Activated effector memory CD4-positive, alpha-beta T cell treated with anti-CD3 and anti-CD28 coated beads, Interleukin-2, amount 50 U/mL, for 16 hours (primary cell): ENCODE measurements around the gene ATF7.

Experiments used
- DNase-seq: peaks from one replicate; pipeline ENCODE4 v3.0.0-alpha.2; 2020

ATF7 gene

DNA sequence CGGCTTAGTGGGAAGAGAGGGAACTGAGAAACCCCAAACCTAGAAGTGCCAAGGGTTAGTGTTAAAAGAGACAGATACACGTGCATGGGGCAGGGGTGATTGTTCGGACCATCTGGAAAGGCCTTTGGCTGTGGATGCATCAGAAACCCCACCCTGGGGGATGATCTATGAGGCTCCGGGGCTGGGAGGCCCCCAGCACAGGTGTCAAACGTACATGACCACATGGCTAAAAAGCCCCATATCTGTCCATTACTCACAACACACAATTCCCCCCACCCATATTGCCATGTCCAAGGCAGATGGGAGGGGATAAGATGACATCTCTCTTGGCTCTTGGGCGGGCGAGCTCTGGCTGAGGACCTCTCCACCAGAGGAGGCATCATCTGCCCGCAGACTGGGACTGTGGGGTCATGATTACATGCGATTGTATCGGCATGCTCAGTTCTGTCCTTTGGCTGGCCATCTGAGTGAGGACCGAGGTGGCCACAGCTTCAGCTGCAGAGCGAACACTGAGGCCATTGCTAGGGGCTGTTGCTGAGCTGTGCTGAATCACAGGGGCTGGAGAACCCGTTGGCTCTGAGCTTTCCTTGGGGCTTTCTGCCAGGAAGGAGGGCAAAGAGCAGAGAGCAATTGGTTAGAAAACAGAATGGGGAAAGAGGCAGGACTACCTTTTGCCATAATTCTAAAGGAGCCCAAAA, 109.3 kb downstream of the ATF7 start:
- DNase-seq: peak; percentile 55

DNA sequence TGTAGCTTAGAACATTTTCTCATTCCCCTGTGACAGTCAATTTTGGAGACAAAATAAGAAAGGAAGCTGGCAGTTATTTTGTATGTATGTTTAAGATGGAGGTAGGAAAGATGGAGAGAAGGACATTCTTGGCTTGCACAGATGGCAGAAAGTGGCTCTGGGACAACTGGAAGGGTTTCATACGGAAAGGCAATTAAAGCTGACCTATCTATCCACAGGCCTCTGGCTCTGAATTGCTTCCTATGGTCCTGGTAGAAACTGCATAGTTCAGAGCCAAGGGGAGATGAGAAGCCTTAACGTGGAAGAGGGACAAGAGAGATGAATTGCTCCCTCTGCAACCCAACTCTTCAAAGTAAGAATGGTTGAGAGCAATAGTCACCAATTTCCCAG, 110.9 kb downstream of the ATF7 start:
- DNase-seq: no peak

DNA sequence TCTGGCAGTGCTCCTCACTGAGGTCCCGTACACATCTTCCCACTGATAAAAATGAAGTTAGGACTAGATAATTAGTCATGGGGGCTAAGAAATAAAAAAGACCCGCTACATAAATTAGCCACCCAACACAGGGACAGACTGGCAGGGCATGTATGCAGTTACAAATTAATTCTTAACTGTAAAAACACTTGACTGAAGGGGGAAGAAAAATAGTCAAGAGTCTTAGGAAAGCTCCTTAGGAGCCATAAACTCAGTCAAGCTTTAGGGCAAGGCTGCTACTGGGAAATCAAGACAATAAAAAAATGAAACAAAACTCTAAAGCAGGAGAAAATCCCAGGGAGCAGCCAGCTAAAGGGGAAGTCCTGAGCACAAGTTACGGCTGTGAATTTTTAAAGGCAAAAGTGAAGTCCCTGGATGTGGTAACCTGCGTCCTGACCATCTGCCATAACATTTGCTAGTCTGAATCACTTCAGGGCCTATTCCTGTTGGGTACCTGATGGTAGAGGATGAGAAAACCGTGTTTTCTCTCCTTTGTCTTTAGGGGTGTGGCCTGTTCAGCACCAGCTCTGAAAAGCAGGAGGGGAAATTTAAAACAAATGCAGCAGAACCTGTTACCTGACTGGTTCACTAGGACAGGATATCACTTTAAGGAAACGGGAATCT, 111.4 kb downstream of the ATF7 start:
- no peak for DNase-seq

DNA sequence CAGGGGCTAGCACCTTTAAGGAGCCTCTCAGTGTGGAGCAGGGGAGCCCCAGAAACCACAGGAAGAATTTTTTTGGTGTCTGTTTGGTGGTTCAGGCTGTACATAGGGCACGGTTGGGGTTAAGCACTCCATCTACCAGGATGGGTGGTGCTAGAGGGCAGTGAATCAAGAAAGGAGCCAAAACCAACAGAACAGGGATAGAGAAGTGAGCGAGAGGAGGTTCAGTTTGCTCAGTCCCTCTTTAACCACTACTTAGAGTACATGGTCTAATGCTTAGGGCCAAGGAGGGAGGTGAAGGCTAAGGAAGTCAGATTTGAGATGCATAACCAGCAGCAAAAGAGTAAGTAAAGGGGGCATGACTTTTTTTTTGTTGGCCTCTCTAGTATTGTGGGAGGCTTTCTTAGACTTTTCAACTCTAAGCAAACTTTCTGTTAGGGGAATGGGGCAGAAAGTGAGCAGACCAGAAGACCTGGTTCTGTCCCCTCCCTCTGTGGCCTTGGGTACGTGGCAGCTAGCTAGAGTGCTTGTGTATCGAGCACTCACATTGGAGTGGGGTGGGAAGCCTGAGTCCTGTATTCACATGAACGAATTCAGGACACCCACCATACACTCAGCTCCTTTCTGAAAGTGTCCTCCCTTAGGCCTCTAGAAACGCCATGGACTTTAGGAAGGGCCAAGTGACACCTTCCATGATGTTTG, 112.3 kb downstream of the ATF7 start:
- DNase-seq: no peak

DNA sequence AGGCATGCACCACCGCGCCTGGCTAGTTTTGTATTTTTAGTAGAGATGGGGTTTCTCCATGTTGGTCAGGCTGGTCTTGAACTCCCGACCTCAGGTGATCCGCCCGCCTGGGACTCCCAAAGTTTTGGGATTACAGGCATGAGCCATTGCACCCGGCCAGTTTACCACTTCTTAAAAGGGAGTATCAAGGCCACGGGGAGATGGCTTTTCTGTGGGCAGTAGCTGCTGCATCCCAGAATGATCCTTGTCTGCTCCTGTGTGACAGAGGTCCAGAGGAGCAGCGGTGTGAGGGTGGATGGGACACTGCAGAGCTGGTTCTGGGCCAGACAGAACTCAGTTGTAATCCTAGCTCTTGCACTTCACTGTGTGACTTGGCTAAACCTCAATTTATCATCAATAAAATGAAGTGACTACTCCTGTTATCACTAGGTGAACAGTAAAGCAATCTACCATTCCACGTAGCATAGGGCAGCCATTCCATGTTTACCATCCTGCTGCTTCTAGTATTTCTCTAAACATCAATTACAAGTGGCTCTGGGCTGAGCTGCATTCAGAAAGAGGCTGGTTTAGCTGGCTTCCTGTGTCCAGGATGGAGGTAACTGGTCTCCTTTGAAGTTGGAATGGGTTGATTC, 115.9 kb downstream of the ATF7 start:
- DNase-seq: peak; percentile 52

DNA sequence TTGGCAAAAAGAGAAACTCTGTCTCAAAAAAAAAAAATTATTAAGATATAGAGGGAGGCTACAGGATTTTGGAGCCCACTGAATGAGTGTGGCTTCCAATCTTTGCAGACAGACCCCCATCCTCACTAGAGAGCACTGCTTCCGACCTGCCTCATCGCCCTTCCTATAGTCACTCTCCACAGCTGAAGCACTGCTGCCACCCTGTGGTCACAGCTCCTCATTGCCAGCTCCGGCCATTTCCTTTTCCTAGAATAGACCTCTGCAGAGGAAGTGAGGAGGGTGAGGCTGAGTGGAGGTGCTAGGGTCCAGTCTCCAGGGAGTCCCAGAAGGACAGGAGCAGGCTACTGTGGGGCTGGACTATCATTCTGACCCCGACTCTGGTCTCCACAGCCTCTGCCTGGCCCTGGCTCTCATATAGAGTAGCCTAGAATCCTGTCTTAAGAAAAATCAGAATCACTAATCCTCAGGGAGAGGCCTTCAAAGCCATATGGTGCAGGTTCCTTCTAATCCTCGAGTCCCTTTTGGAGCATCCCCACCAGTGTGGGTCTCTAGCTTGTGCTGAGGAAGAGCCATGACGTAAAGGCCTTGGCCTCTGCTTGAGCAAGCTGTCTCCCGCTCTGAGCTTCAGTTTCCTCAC, 117.5 kb downstream of the ATF7 start:
- DNase-seq: peak; percentile 92

DNA sequence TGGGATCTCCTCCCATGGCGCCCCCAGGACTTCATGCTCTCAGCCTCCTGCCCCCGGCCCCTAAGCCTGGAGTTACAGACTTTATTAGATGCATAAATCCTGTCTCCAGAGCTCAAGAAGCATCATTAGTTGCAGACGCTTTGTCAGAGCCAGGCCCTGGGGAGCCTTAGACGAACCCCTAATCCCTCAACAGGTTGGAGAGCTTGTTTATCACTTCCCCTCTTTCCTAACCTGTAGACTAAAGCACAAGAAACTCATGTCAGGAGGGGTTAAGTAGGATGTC, 118.6 kb downstream of the ATF7 start:
- DNase-seq: no peak

DNA sequence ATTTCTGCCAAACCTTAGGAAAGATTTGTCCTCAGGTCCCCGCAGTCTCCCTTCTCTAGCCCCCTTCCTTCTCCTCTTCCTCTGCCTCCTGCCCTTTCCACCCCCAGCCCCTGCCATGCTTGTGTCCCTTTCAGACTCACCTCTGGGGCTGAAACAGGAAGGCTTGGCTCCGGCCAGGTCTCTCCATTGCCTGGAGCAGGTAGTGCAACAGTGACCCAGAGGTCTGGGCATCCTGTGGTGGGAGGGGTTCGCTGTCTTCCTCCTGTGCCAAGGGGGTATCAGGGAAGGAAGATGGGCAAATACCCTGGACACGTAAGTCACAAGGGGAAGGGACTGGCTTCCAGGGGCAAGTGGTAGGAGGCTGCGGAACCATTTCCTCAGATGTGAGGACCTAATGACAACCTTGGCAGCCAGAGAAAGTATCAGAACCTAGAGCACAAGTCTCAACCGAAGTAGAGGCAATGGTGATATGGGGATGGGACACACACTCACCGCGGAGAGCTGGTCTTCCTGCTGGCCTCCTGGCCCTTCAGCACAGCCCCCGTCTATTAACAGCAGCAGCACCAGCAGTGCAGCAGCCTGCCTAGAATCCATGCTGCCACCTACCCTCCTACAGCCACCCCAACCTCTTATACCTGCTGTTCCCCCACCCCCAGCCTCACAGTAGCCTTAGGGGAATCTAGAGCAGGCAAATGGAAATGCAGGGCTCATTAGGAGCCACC, 119.1 kb downstream of the ATF7 start, which contains the start of gene NPFF:
Gene NPFF (minus strand): TSS at position 604 of the 722 bp plus-strand sequence. CDS start 10 bp downstream, at position 594.
- DNase-seq: peak; percentile 59

DNA sequence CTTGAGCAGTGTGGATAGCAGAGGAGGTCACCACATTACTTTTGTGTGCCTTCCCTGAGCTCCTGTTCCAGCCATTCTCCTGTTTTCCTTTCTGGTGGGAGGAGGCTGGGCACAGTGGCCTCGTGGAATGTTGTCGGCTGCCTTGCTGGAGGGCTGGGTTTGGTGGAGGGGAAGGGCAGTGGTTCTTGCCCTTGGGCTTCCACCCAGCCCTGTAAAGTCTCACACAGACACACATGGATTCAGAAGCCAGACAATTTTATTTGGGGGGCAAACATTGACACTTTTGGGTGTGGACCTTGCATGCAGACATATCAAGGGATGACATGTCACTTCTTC, 119.8 kb downstream of the ATF7 start:
- DNase-seq: peak; percentile 21

DNA sequence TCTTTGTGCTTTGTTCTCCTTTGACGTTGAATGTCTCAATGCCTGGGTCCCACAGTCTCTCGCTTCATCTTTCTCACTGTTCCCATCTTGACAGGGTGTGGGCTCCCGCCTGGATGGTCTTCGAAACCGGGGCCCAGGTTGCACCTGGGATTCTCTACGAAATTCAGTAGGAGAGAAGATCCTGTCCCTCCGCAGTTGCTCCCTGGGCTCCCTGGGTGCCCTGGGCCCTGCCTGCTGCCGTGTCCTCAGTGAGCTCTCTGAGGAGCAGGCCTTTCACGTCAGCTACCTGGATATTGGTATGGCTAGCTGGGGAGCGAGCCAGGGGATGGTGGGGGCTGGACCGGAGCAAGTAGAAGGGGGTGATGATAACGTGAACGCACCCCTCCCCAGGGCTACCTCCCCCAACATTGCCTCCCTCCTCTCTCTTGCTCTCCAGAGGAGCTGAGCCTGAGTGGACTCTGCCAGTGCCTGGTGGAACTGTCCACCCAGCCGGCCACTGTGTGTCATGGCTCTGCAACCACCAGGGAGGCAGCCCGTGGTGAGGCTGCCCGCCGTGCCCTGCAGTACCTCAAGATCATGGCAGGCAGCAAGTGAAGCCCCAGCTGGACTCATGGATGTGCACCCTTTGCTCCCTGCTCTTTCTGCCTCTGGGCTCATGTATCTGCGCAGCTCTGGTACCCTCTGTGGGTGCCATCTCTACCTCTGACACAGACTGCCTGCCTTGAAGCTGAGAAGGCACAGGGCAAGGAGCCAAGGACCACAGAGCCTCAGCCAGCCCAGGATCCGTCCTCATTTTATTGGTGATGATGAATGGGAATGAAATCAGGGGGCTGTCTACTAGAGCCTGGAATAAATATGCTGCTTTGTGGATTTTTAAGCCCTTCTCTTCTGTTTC, 120.4 kb downstream of the ATF7 start:
- peak; percentile 57 for DNase-seq

DNA sequence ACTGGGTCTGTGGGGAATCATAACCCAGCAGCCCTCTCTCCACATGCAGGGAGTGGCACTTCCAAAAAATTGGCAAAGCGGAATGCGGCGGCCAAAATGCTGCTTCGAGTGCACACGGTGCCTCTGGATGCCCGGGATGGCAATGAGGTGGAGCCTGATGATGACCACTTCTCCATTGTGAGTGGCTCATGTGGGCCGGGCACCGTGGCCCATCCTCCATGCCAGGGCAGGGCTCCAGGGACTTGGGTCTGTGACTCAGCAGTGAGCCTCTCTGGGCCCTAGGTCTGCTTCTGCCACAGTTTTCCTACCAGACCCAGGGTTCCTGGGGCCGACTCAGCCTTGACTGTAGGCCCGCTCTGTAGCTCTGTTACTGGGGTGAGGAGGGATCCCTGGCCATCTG, 121.1 kb downstream of the ATF7 start:
- peak; percentile 57 for DNase-seq

DNA sequence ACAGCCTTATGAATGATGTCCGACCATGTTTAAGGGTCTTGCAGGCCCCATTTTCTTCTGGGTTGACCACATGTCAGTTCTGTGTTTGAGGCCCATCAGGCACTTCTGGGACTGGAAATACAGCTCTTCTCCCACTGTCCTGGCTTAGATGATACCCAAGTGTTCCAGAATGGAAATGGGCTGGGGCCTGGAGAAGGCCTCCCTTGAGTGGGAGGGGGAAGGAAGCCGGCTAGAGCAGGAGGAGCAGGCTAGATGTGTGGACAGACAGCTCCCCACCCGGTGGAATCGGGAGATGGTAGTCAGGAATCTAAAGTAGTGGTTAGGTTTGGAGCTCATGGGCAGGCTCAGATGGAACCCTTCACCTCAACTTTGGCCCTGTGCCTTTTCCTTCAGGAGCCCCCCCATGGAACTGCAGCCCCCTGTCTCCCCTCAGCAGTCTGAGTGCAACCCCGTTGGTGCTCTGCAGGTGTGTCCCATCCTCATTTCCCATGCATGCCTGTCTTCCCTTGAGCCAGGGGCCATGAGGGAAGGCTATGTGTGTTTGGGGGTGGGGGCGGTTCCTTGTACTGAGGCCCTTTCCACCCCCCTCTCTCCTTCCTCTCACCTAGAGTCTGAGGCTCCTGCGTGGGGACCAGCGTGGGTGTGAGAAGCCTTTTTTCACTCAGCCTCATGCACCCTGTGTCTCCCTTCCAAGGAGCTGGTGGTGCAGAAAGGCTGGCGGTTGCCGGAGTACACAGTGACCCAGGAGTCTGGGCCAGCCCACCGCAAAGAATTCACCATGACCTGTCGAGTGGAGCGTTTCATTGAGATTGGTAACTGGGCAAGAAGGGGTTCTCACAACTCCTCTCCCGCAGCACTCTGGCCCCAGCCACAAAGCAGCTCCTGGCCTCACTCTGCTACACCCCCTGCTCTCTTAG, 121.9 kb downstream of the ATF7 start:
- DNase-seq: peak; percentile 60

DNA sequence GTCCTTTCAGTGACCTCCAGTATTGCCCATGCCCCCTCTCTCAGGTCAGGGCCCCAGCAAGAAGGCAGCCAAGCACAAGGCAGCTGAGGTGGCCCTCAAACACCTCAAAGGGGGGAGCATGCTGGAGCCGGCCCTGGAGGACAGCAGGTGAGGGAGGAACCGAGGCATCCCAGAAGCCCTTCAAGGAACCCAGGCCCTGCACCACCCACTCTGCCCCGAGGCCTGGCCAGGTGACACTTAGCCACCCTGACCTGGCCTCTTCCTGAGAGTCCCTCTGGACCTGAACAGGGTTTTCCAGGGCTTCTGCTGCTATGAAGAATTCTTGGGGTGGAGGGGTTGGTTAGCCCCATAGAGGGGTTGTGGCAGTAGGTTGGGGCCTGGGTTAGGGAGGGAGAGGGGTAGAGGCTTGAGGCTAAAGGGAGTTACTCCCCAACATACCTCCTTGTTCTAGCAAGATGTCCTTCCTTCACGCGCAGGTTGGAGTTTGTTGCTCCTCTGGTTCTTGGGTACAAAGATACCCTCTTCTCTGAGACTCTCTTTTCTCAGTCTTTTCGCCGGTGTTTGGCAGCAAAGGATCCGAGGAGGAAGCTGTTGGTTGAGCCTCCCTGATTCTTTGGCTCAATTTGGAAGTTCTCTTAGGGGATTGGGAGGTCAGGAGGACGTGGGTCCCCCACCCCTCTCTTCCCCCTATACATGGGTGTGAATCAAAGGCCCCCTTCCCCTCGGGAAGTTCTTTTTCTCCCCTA, 123.0 kb downstream of the ATF7 start:
- DNase-seq: no peak

DNA sequence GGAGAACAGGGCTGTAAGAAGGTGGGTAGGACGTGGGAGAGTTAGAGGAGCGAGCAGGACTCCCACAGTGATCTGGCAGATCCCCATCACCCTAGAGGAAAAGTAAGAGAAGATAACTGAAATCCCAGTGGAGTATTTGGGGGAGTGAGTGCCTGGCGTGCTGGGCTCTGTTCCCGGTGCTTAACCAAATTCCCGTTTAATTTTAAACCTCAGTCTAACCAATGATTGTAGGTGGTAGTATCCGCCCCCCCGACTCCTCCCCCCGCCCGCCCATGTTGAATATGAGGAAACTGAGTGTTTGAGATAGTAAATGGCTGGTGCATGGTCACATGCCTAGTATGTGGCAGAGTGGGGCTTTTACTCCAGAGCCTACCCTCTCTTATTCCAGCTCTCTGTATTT, 123.9 kb downstream of the ATF7 start:
- no peak for DNase-seq

DNA sequence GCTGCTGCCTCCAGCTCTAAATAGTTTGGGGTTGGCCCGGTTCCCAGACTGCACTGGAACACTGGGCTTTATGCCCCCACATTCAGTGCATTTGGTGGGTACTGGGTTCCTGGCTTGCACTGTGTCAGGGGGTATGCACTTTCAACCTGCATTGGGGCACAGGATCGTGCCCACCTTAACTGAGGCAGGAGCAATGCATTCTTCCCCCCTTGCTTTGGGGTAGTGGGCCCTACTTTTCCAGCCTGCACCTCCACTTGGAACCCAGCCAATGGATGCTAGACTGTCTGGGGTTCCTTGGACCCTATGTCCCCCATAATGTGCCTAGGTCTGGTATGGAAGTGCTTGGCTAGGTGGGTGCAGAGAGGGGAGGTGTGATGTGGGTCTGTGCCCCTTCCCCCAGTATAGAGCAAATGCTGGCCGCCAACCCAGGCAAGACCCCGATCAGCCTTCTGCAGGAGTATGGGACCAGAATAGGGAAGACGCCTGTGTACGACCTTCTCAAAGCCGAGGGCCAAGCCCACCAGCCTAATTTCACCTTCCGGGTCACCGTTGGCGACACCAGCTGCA, 124.5 kb downstream of the ATF7 start:
- DNase-seq: no peak

DNA sequence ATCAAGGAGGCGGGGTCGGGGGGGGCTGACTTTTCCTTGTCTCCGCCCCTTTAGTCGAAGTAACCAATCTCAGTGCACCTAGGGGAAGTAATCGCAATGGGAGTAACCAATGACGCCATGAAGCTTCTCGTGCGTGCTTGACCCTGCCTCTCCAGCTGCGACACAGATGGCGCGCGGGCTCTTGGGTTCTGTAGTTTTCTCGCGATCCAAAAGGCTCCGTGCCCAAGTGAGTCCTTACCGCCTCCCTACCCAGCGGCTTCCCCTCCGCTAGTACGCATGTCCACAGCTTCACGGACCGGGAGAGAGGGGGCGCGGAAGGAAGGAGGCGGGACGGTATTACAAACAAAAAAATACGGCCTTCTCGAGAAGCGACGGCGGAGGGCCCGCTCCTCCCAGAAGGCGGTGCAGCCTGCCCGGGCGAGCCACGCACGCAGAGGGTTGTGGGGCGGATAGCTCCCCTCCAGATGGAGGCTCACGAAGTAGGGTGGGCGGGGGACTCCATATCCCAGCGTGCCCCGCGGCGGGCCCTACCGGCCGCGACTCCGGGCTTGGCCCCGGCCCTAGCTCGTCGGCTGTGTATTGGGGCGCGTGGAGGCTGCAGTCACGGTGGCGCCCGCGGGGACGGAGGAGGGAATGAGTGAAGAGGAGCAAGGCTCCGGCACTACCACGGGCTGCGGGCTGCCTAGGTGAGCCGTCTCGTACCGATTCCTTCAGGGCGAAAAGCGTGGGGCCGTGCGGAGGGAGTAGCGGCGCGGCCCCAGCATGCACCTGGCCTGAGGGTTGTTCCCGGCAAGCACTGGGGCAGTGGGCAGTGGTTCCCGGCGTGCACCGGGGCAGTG, 125.2 kb downstream of the ATF7 start, which contains the start of gene TARBP2:
Gene TARBP2 (plus strand): TSS at position 508 of the 839 bp plus-strand sequence. CDS start 126 bp downstream, at position 634.
- peak; percentile 99 for DNase-seq

DNA sequence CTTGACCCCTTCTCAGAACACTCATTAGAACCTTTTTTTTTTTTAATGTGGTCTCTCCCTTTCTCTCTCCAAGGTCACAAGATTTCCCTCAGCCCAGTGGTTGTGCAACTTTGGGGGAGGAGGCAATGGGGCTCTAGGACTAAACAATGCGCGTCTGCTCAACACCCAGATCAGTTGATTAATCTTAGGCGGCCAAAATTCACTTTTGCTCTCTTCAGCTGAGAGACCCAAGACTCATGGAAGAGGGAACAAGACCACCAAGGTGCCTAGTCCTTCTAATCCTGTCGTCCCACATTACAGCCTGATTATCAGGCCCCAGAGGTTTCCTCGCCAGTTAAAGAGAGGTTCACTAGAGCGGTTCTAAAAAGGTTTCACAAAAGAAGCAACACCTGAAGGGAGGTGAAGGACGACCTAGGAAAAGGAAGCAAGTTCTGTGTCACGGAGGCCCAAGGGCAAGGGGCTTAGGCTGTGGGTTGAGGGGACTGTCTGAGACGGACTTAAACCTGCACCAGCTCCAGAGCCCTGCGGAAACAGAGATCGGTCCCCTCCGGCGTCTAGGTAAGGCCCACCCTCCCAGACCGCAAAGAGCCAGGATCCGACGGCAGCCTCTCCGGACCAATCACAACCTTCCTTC, 125.9 kb downstream of the ATF7 start:
- DNase-seq: no peak
